M059J (cell line): Measurements from ENCODE around the gene PDHB. TPM values are rescaled to one million over a fixed set of nuclear protein-coding genes. Genes with fewer than 3 reads are reported as not detected.
"Not testable (repeated sequence)": the region's sequence is repeated elsewhere in the genome, so short reads cannot be mapped to it uniquely, and the experiment has no call there.

Source experiments
- DNase-seq: peaks from one replicate; pipeline ENCODE4 v3.0.0-alpha.2; 2012; ENCODE audit warnings: low read depth
- total RNA-seq: library from RNA; depleted of rRNA; stranded (reverse); fragments of >200 nt; shearing (Covaris generic); gene quantifications from 2 replicates; pipeline ENCODE4 v1.2.3, GENCODE V29; 2014

The PDHB gene
- total RNA-seq, 1 experiment from 2014 or later, result 172 TPM

GRCh38 chr3:58437276-58437675 lies 3.6 kb upstream of the PDHB start:
- DNase-seq, result not testable (repeated sequence)

GRCh38 chr3:58434990-58435389 lies 1.4 kb upstream of the PDHB start:
- DNase-seq, result peak; percentile 61

GRCh38 chr3:58434511-58434910 lies 879 bp upstream of the PDHB start:
- no peak for DNase-seq

GRCh38 chr3:58434168-58434504 lies 504 bp upstream of the PDHB start:
- no peak for DNase-seq

DNA sequence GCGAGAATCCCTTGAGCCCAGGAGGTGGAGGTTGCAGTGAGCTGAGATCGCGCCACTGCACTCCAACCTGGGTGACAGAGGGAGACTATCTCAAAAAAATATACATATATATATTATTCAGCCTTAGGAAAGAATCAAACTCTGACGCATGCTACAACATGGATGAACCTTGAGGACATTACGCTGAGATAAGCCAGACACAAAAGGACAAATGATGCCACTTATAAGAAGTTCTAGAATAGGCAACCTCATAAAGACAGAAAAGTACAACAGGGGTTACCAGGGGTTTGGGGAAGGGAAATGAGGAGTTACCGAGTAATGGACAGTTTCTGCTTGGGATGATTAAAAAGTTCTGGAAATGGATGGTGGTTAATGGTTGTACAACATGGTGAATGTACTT lies 727 bp downstream of the PDHB start:
- no peak for DNase-seq

- no peak for DNase-seq
Measured at GRCh38 chr3:58429657-58430056, 4.0 kb downstream of the PDHB start.

GRCh38 chr3:58427661-58428361 lies 5.8 kb downstream of the PDHB start:
- DNase-seq, result no peak

- no peak for DNase-seq
Measured at GRCh38 chr3:58425782-58426181, 7.8 kb downstream of the PDHB start.

- DNase-seq, result no peak
Measured at GRCh38 chr3:58424613-58425012, 9.0 kb downstream of the PDHB start.

DNA sequence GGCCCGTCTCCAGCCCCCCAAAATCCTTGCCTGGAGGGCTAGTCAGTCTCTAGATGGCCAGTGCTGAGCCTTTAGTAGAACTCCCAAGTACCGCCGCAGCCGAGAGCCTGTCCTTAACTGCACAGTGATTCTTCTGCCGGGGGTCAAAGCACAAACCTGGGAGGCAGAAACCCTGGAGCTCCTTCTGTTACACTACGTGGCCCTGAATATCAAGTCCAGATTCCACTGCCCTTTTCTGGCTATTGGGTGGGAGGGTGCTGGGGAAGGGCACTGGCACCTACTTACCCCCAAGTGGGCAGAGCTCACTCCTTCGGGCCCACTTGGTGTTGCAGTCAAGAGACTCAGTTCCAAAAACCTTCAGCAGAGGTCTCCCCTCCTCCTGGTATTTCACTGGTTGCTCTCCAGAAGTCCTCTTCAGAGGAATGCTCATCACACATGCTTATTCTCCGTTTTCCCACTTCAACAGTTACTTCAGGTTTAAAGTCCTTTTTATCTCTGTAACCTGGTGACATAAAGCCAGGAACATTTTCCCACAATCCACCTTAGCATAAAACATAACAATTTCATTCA lies 10.8 kb downstream of the PDHB start:
- DNase-seq, result no peak

- no peak for DNase-seq
Measured at GRCh38 chr3:58421004-58421403, 12.6 kb downstream of the PDHB start.

DNA sequence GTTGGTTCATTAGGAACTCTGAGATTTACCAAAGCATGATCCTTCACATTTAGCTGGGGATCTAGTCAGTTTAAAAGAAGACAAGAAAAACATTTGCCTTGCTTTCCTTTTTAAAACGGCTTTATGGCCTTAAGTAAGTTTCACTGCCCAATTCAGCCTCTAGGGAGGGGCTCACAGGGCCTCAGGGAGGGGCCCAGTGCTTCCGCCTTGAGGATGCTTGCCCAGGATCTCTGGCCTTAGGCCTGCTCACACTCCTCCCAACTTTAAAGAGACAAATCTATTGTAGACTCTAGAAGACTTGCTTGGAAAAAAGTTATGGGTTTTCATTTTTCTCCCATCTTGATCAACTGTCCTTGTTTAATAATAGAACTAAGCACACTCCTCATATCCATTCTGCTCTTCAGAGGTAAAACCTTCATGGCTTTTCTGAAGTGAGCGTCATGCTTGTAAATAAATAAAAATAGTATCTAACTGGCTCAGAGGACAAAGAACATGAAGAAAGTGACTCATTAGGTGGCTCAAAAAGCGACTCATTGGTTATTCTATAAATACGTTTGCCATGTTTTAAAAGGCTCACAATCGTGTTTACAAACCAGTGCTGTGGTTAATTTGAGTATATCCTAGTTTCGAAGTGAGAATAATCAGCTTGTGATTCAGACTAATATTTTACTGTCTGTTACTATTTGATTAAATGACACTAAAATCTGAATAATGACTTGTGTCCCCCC lies 13.7 kb downstream of the PDHB start:
- peak; percentile 68 for DNase-seq

- no peak for DNase-seq
Measured at GRCh38 chr3:58418227-58418626, 15.4 kb downstream of the PDHB start.

GRCh38 chr3:58417075-58417474 lies 16.6 kb downstream of the PDHB start:
- no peak for DNase-seq

- no peak for DNase-seq
Measured at GRCh38 chr3:58416191-58416590, 17.4 kb downstream of the PDHB start.

GRCh38 chr3:58414538-58415197 lies 19.0 kb downstream of the PDHB start:
- peak; percentile 63 for DNase-seq

GRCh38 chr3:58411851-58412830 lies 21.5 kb downstream of the PDHB start:
- no peak for DNase-seq

GRCh38 chr3:58411036-58411435 lies 22.6 kb downstream of the PDHB start:
- peak; percentile 70 for DNase-seq

GRCh38 chr3:58409663-58410062 lies 24.0 kb downstream of the PDHB start:
- no peak for DNase-seq

- no peak for DNase-seq
Measured at GRCh38 chr3:58408906-58409305, 24.7 kb downstream of the PDHB start.

- DNase-seq, result peak; percentile 87
Measured at GRCh38 chr3:58404396-58404795, 29.2 kb downstream of the PDHB start.
